Coronary artery (tissue), 2 donors: ENCODE measurements around the gene PHTF2.

Source experiments
- DNase-seq: peaks from one replicate; pipeline ENCODE4 v3.0.0-alpha.2; 2017; ENCODE audit warnings: low spot score
- H3K27ac ChIP-seq, 2 donors: fragments of 200-600 bp; sonication (generic); one replicate each; pipeline ENCODE4 v1.5.1; 2016 to 2019
- H3K4me3 ChIP-seq: fragments of 200-600 bp; sonication (generic); 2 replicates; pipeline ENCODE4 v1.5.1; 2016; ENCODE audit warnings: mild to moderate bottlenecking, moderate library complexity
- TF ChIP-seq, protein P1 (sequence below): fragments of 200-600 bp; sonication (generic); IDR thresholded peaks from one replicate; pipeline ENCODE4 v1.5.1; 2019; ENCODE audit warnings: antibody characterized with exemption

Gene PHTF2

DNA sequence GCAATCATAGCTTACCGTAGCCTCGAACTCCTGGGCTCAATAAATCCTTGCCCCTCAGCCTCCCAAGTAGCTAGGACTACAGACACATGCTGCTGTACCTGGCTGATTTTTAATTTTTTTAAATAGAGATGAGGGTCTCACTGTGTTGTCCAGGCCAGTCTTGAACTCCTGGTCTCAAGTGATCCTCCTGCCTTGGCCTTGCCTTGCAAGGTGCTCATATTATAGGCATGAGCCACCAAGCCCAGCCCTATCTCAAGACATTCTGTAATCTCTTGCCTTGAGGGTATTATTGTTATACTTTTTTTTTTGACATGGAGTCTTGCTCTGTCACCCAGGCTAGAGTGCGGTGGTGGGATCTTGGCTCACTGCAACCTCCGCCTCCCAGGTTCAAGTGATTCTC lies 86.6 kb downstream of the PHTF2 start:
- DNase-seq = no peak
- no peak overlapping the region for H3K4me3 ChIP-seq
- TF ChIP-seq, protein P1, sequence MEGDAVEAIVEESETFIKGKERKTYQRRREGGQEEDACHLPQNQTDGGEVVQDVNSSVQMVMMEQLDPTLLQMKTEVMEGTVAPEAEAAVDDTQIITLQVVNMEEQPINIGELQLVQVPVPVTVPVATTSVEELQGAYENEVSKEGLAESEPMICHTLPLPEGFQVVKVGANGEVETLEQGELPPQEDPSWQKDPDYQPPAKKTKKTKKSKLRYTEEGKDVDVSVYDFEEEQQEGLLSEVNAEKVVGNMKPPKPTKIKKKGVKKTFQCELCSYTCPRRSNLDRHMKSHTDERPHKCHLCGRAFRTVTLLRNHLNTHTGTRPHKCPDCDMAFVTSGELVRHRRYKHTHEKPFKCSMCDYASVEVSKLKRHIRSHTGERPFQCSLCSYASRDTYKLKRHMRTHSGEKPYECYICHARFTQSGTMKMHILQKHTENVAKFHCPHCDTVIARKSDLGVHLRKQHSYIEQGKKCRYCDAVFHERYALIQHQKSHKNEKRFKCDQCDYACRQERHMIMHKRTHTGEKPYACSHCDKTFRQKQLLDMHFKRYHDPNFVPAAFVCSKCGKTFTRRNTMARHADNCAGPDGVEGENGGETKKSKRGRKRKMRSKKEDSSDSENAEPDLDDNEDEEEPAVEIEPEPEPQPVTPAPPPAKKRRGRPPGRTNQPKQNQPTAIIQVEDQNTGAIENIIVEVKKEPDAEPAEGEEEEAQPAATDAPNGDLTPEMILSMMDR = no peak
- H3K27ac ChIP-seq = no peak overlapping the region

- H3K4me3 ChIP-seq = no peak overlapping the region
- no peak for DNase-seq
- TF ChIP-seq, protein P1 = no peak
- peak overlapping the region in 1 of 2 donors; percentile 56 for H3K27ac ChIP-seq
Observed at GRCh38 chr7:77887567-77887966, 89.0 kb downstream of the PHTF2 start.

GRCh38 chr7:77888998-77889397 lies 90.4 kb downstream of the PHTF2 start:
- DNase-seq = no peak
- H3K4me3 ChIP-seq = no peak overlapping the region
- H3K27ac ChIP-seq = no peak overlapping the region
- TF ChIP-seq, protein P1 = no peak

- Histone ChIP-seq H3K27ac (no peak overlapping the region), H3K4me3 (no peak overlapping the region)
- no peak for DNase-seq
- TF ChIP-seq, protein P1 = no peak
Observed at GRCh38 chr7:77893813-77894212, 95.2 kb downstream of the PHTF2 start.

DNA sequence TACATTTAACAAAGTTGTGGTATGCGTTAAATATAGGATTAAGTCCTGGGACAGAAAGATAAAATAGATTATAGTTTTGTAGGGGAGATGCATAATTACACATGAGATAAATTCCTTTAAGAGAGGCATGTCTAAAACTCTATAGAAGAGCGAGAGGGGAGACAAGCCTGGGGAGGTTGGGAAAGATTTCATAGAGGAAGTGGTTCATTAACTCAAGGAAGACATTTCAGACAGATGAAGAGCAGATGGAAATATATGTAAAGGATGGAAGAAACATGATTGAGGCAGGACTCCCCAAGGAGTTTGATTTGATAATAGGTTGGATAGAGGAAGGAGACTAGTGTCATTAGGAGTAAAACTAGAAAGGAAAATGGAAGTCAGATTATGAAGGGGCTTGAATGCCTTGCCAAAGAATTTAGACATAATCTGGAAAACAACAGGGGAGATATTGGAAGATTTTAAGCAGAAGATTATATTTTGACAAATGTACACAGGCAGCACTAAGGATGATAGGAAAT lies 96.1 kb downstream of the PHTF2 start:
- no peak for DNase-seq
- Histone ChIP-seq H3K4me3 (no peak overlapping the region), H3K27ac (no peak overlapping the region)
- TF ChIP-seq, protein P1 = no peak

GRCh38 chr7:77895905-77896304 lies 97.3 kb downstream of the PHTF2 start:
- no peak for DNase-seq
- H3K4me3 ChIP-seq = no peak overlapping the region
- TF ChIP-seq, protein P1 = no peak
- no peak overlapping the region for H3K27ac ChIP-seq

DNA sequence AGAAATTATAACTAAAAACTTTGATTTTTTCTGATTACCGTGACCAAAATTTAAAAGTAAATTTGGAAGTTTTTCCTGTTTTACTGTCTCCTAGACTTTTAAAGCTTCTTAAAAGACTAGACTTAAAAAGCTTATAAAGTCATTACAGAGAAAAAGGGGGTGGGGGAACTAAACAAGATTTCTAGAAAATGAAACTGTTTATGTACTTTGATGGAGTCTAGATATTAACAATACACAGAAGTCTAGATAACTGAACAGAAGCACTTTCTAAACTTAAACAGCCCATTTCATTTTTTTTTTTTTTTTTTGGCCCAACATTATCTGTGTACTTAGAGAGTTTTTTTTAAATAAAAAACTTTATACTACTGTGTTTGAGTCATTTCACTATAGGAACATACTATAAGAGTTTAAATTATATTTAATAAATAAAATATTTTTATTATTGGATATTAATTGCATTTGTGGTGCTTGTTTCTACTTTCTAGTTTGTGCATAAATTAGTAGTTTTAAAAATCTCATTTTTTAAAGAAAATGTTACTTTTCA lies 98.5 kb downstream of the PHTF2 start:
- no peak for DNase-seq
- H3K27ac ChIP-seq = no peak overlapping the region
- H3K4me3 ChIP-seq = no peak overlapping the region
- TF ChIP-seq, protein P1 = no peak
